Epithelial cell of prostate (primary cell): ENCODE measurements around the gene ZRANB1.

Experiments
- DNase-seq: peaks from one replicate; pipeline ENCODE4 v3.0.0-alpha.2; 2011; ENCODE audit warnings: low read depth, low spot score
- H3K27ac ChIP-seq: fragments of 450-650 bp; 2 replicates; pipeline ENCODE4 v1.5.1; 2017; ENCODE audit warnings: mild to moderate bottlenecking

The ZRANB1 gene

GRCh38 chr10:125002047-125002422 is 60.1 kb downstream of the ZRANB1 start:
- peak overlapping the region; percentile 61 for H3K27ac ChIP-seq
- no peak for DNase-seq

DNA sequence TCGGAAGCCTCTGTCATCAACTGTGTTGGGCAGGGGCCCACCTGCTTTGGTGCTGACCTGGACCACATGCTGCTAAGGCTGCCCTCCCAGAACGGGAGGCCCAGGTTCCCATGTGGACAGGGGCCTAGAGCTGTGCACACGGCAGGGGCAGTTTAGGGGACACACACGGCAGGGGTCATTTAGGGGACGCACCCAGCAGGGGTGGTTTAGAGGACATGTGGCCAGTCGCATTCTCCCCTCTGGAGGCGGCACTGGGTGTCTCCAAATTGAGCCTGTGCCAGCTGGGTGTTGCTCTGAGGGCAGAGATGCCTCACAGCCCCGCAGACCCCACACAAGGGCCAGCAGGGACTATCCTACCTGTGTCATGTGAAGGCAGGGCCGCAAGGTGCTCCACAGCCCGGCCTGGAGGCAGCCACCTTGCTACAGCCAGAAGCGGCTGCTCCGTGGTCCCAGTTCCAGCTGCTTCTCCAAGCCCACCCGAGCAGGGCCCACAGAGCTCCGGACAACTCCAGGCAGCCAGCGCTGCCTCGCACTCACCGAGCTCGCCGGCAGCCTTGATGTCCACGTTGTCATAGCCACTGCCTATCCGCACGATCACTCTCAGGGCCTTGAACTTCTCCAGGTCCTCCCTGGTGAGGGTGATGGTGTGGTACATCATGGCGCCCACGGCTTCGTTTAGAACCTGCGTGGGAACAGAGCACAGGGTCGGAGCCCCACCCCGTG is 60.7 kb downstream of the ZRANB1 start:
- no peak for DNase-seq
- H3K27ac ChIP-seq, result peak overlapping the region; percentile 61

DNA sequence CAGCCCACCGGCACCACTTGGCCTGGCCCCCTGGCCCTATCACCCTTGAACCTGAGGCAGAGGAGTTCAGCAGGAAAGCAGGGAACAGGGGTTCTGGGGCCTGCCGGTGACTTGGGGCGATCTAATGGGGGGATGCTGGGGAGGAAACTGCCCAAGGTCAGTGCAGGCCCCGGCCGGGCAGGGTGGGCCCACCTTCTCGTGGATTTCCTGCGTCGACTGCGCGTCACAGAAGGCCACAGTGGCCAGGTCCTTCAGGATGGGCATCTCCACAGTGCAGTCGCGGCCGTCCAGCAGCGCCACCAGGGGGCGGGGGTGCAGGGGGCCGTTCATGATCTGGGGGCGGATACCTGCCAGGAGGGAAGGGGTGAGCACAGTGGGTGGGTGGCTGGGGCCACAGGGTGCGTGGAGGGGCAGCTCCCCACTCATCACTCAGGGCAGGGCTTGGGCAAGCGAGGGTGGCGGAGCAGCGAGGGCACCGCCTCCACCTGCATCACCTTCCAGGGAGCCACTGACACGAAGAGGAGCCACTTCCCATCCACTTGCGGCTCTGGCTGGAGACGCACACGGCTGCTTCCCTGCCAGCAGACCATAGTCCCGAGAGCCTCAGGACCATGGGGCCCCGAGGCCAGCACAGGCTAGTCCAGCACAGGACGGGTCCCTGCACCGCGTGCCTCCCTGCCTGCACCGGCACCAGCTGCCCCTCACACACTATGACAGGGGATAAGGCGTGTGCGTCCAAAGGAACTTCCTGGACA is 61.4 kb downstream of the ZRANB1 start:
- no peak for DNase-seq
- no peak overlapping the region for H3K27ac ChIP-seq

- H3K27ac ChIP-seq, result no peak overlapping the region
- DNase-seq, result no peak
Measured at GRCh38 chr10:125003901-125004467, 62.1 kb downstream of the ZRANB1 start.

- DNase-seq, result no peak
- no peak overlapping the region for H3K27ac ChIP-seq
Measured at GRCh38 chr10:125004571-125005311, 62.8 kb downstream of the ZRANB1 start.

DNA sequence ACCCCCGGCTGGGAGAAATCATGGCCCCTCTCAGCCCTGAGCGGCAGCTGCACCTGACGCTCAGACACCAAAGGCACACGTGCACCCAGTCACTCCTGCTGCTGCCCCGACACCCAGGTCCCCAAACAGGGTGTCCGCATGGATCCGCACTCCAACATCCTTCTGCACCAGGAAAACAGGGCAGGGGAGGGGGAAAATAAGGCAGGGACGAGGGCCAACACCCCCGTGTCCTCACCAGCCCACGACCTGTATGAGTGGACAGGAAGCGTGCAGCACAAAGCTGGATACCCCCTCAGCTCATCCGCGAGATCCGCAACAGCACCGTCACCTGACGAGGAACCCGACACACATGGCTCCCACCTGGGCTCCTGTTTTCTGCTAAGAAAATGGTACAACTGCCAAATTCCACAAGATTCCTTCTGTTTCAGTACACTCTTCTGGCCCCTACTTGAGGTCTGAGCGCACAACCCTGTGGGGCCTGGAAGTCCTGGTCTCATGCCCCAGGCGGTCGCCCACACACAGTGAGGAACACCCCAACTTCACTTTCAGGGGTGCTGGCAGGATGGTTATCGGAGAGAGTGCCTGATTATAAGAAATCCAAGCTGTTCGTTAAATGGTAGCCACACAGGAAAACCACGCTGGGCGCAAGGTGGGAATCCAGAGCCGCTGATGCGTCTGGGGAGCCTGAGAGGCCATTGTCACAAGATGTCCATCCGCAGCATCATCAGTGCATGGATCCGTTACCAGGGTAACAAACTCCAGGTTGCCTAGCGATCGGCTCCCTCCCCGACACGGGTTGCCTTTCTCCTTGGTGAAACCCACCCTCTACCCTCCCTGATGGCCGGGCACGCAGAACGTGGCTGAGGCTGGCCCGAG is 63.6 kb downstream of the ZRANB1 start:
- no peak overlapping the region for H3K27ac ChIP-seq

DNA sequence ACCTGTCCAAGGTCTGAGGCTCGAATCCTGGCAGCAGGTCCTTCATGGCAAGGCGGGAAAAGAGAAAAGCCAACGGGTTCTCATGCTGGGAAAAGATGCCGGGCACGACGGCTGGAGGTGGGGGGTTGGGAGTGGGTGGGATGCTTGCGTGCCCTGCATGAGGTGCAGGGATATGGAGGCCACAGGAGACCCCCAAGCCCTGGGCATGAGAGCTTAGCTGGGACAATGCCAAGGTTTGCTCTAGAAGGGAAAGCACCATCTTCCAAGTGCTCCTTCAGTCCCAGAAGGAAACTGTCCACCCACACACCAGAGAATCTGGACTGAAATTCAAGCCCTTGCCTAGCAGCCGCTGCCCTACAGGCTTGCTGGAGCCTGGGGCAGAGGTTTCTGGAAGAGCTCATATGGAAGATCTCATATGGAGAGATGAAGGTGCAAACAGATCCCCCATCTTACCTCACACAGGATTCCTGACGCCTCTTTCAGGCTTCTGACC is 64.3 kb downstream of the ZRANB1 start:
- H3K27ac ChIP-seq, result no peak overlapping the region
- DNase-seq, result no peak

More for the DNA sequence above, 63.6 kb downstream of the ZRANB1 start:
- DNase-seq, result no peak

GRCh38 chr10:125006921-125007426 is 65.1 kb downstream of the ZRANB1 start:
- no peak for DNase-seq
- H3K27ac ChIP-seq, result peak overlapping the region; percentile 93

GRCh38 chr10:125007436-125007835 is 65.5 kb downstream of the ZRANB1 start:
- H3K27ac ChIP-seq, result peak overlapping the region; percentile 93
- no peak for DNase-seq

DNA sequence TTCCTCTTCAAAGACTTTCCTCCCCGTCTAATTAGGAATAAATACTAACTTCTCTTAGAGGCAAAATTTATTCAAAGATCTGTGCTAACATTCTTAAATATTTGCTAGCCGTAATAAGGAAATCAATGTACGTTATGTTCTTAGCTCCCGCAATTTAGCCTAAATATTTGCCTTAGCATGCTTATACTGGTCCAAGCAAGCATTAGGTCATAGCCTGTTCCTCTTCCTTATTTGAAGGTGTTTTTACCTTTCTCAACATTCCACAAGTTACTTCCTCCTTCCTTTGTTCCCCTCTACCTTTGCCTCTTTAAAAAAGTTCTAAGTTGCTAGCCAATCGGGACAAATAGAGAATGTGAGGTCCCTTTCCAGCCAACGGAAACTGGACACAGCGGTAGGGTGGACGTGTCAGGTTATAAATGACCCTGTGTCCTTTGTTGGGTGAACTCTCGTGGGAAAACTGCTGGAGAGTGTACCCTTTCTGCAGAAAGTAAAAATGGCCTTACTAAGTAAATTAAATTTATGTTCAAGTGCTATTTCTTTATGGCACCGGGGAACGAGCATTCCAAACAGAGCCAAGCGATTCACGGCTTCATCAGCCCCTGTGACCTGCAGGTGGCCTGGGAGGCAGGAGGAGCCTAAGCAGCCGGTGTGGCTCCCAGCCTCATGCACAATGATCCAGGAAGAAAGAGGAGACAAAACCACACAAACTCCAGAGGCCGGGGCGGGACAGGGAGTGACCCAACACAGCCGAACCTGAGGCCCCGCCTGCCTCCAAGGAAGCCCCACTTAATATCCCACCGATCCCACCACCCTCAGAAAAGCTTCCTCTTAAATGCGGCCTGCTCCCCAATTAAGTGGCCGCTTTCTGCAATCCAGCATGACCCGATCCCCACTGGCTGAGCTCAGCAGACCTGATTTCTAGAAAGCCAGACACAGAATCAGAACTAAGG is 67.0 kb downstream of the ZRANB1 start:
- DNase-seq, result no peak
- H3K27ac ChIP-seq, result peak overlapping the region; percentile 93

GRCh38 chr10:125009661-125010161 is 67.8 kb downstream of the ZRANB1 start:
- no peak for DNase-seq
- H3K27ac ChIP-seq, result peak overlapping the region; percentile 93

- peak overlapping the region; percentile 93 for H3K27ac ChIP-seq
- no peak for DNase-seq
Measured at GRCh38 chr10:125010362-125010761, 68.4 kb downstream of the ZRANB1 start.

DNA sequence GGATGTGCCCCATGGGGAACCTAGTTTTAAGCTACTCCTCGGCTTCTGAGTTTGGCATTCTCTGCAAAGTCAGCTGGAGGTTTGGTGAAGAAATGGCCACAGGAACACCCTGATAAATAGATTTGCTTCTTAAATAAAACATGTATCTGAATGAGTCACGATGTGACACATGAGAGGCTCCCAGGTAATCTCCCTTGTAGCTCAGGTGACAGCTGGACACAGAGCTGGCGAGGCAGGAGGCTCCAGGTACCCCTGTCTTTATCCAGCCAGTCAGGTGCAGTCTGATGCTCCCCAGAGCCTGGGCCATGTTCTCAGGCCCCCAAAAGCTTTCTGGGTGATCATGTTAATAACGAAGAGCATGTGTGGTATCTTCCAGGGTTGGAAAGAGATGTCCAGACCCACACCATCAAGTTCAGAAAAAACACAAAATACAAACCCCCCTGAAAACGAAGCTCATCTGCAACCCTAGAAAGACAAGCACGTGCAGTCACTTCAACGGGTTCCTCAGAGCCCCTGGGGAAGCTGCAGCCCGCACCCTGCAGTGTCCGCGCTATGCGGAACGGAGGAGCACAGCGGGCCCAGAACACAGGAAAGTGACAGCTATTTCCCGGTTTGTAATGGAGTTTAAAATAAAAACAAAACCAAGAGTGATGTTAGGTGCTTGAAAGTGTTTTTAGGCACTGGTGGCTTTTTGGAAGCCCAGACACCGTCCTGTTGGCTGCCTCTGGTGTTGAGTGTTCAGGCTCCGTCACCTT is 69.4 kb downstream of the ZRANB1 start:
- DNase-seq, result no peak

DNA sequence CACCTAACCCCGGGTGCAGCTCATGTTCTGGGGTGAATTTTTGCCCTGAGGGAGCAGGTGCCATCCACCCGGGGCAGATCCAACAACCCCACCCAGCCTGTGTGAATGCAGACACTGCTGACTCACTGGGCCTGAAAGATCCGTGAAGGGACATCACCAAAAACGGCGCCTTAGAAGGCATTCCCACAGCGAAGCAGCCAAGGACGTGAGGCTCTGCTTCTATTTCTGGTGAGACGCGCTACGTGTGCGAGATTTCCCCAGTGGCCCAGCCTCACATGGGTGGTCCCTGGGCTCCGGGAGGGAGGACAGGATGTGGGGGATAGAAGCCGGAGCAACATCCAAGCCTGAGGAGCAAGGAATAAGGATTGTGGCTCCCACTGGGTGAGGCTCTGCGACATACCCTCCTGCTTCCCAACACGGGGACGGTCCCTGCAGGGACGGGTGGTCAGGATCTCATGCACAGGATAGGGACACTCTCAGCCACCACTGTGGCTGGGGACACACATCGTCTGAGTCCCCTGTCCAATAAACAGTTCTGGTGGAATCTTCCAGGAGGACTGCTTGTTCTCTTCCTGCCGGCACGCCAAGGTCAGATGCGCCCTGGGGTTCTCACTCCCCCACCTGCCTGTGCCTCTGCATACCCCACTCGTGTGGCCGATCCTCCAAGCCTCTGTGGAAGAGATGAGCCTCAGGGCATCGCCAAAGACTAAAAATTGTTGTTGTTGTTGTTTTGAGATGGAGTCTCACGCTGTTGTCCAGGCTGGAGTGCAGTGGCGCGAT is 70.2 kb downstream of the ZRANB1 start:
- H3K27ac ChIP-seq, result peak overlapping the region; percentile 93
- no peak for DNase-seq

More for the DNA sequence above, 69.4 kb downstream of the ZRANB1 start:
- peak overlapping the region; percentile 93 for H3K27ac ChIP-seq

GRCh38 chr10:125012851-125013528 is 71.1 kb downstream of the ZRANB1 start:
- no peak overlapping the region for H3K27ac ChIP-seq
- DNase-seq, result no peak

GRCh38 chr10:125013529-125013872 is 71.6 kb downstream of the ZRANB1 start:
- no peak for DNase-seq
- no peak overlapping the region for H3K27ac ChIP-seq
